GM21786 (cell line): ENCODE data around the gene DCT.

Source experiments
- ATAC-seq: cut with Tn5 transposase; IDR thresholded peaks from one replicate; pipeline ENCODE4 v1.9.1; 2021; ENCODE audit not compliant: unreplicated experiment

Gene DCT

GRCh38 chr13:94400874-94401273, 78.6 kb downstream of the DCT start:
- ATAC-seq: no peak

DNA sequence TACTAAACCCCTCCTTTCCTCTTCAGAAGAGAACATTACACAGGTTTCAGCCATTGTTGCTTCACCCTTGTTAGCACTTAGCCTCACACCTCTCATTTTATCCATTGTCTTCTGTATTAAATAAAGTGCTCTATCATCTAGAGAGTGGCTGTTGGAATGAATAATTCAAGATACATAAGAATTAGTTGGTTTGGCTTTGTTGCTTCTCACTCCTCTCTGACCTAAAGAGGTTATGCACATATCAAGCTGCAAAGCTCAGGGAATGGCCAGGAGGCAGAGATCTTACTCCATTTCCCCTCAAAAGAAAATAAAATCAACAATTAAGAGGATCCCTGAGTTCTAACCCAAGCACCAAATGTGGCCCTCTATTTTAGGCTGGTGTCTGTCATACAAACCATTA, 79.7 kb downstream of the DCT start:
- no peak for ATAC-seq

DNA sequence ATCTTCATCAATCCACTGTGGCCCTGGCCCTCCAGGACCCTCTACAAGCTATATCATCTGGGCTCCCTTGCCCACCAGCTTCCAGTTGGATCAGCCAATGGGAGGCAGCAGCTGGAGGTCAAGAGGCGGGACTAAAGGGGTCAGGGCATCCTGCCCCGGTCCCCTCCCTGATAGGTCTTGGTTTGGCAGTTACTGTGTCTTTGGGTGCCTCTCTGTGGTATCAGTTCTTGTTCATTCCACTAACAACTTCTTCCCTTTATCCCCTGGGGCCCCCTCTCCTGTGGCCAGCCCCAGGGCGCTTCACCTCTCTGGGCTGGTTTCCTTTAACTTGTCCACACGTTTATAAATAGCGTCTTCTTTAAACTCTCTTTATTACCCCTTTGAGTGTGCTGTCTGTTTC, 83.6 kb downstream of the DCT start:
- no peak for ATAC-seq

DNA sequence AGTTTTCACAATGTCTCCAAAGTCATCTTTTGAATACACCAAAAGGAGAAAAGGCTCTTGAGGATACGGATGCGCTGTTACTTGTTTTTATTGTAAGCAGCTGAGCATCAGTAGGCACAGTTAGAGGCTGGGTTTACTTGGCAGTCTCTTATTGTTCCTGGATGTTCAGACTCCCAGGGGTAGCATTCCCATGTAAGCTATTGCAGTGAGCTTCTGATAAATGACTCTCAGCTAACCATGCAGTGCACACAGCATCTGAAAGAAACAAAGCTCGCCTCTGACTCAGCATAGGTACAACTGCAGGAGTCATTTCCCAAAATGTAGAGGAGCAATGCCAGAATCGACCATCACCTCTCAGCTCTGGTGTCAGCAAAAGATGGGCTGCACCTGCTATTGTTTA, 84.8 kb downstream of the DCT start:
- ATAC-seq: no peak

GRCh38 chr13:94390881-94391280, 88.6 kb downstream of the DCT start:
- no peak for ATAC-seq

- no peak for ATAC-seq
These were observed 89.7 kb downstream of the DCT start for GRCh38 chr13:94389604-94390351.

- no peak for ATAC-seq
These were observed 92.4 kb downstream of the DCT start for GRCh38 chr13:94387047-94387446.
